H9 (cell line): ENCODE measurements around the gene CTNNAL1. TPM values are rescaled to one million over a fixed set of nuclear protein-coding genes. Genes with fewer than 3 reads are reported as not detected.

Experiments used
- DNase-seq: peaks from one replicate; pipeline ENCODE4 v3.0.0-alpha.2; 2017
- H2AFZ ChIP-seq: one replicate; pipeline ENCODE4 v1.6.1; 2013; ENCODE audit warnings: mild to moderate bottlenecking, low read length, control low read depth, moderate library complexity
- H2AK5ac ChIP-seq: 2 replicates; pipeline ENCODE4 v1.6.1; 2013; ENCODE audit warnings: low read length, control low read depth, mixed read lengths; ENCODE audit not compliant: insufficient read length
- H2BK120ac ChIP-seq: one replicate; pipeline ENCODE4 v1.6.1; 2013; ENCODE audit warnings: low read depth, mild to moderate bottlenecking, low read length, control low read depth, inconsistent platforms; ENCODE audit not compliant: poor library complexity, severe bottlenecking
- H2BK12ac ChIP-seq: 2 replicates; pipeline ENCODE4 v1.6.1; 2013; ENCODE audit warnings: low read length, control low read depth, mixed read lengths, low read depth; ENCODE audit not compliant: insufficient read length
- H2BK15ac ChIP-seq: 2 replicates; pipeline ENCODE4 v1.6.1; 2013; ENCODE audit warnings: low read depth, low read length, control low read depth
- H2BK20ac ChIP-seq: one replicate; pipeline ENCODE4 v1.6.1; 2013; ENCODE audit warnings: low read depth, mild to moderate bottlenecking, low read length, control low read depth, inconsistent platforms; ENCODE audit not compliant: poor library complexity, severe bottlenecking
- H2BK5ac ChIP-seq: 2 replicates; pipeline ENCODE4 v1.6.1; 2013; ENCODE audit warnings: low read length, control low read depth, mixed read lengths; ENCODE audit not compliant: insufficient read length
- H3K14ac ChIP-seq: 2 replicates; pipeline ENCODE4 v1.6.1; 2013; ENCODE audit warnings: low read length, control low read depth; ENCODE audit not compliant: insufficient read depth
- H3K18ac ChIP-seq: 2 replicates; pipeline ENCODE4 v1.6.1; 2013; ENCODE audit warnings: low read depth, mild to moderate bottlenecking, mixed read lengths, low read length, control low read depth; ENCODE audit not compliant: insufficient read length
- H3K23ac ChIP-seq: 2 replicates; pipeline ENCODE4 v1.6.1; 2013; ENCODE audit warnings: low read length, control low read depth, mixed read lengths, low read depth; ENCODE audit not compliant: insufficient read length
- H3K23me2 ChIP-seq: 2 replicates; pipeline ENCODE4 v1.6.1; 2013; ENCODE audit warnings: low read depth, mild to moderate bottlenecking, mixed read lengths, low read length, control low read depth; ENCODE audit not compliant: insufficient read length, poor library complexity, severe bottlenecking
- H3K27ac ChIP-seq: 2 replicates; pipeline ENCODE4 v1.5.1; 2013; ENCODE audit warnings: low read length, control low read depth, mixed read lengths, low read depth; ENCODE audit not compliant: insufficient read length
- H3K27me3 ChIP-seq: 2 replicates; pipeline ENCODE4 v1.6.1; 2013; ENCODE audit warnings: low read length, control low read depth, inconsistent platforms; ENCODE audit not compliant: insufficient read depth
- H3K4ac ChIP-seq: 2 replicates; pipeline ENCODE4 v1.6.1; 2013; ENCODE audit warnings: low read depth, mild to moderate bottlenecking, control low read depth, inconsistent platforms, low read length, moderate library complexity
- H3K4me1 ChIP-seq: 2 replicates; pipeline ENCODE4 v1.6.1; 2013; ENCODE audit warnings: low read length, control low read depth, inconsistent platforms; ENCODE audit not compliant: insufficient read depth
- H3K4me2 ChIP-seq: 2 replicates; pipeline ENCODE4 v1.6.1; 2013; ENCODE audit warnings: low read length, control low read depth, mixed read lengths; ENCODE audit not compliant: insufficient read length, insufficient read depth
- H3K56ac ChIP-seq: 2 replicates; pipeline ENCODE4 v1.6.1; 2013; ENCODE audit warnings: low read depth, mild to moderate bottlenecking, mixed read lengths, low read length, control low read depth; ENCODE audit not compliant: insufficient read length
- H3K79me1 ChIP-seq: 2 replicates; pipeline ENCODE4 v1.6.1; 2013; ENCODE audit warnings: low read depth, mild to moderate bottlenecking, moderate library complexity, low read length, control low read depth, inconsistent platforms; ENCODE audit not compliant: insufficient read depth, poor library complexity, severe bottlenecking
- H3K79me2 ChIP-seq: 2 replicates; pipeline ENCODE4 v1.6.1; 2013; ENCODE audit warnings: low read length, control low read depth, inconsistent platforms; ENCODE audit not compliant: insufficient read depth
- H3K9ac ChIP-seq: 2 replicates; pipeline ENCODE4 v1.6.1; 2013; ENCODE audit warnings: low read length, control low read depth, mixed read lengths; ENCODE audit not compliant: insufficient read length; ENCODE audit errors: extremely low read depth
- H3K9me3 ChIP-seq: one replicate; pipeline ENCODE4 v1.6.1; 2013; ENCODE audit warnings: low read depth, low read length, inconsistent platforms; ENCODE audit not compliant: control insufficient read depth
- H3T11ph ChIP-seq: one replicate; pipeline ENCODE4 v1.6.1; 2013; ENCODE audit warnings: mild to moderate bottlenecking, low read length, control low read depth, inconsistent platforms
- H4K20me1 ChIP-seq: one replicate; pipeline ENCODE4 v1.6.1; 2013; ENCODE audit not compliant: control insufficient read depth, insufficient read length, insufficient read depth
- H4K5ac ChIP-seq: 2 replicates; pipeline ENCODE4 v1.6.1; 2013; ENCODE audit warnings: low read depth, mild to moderate bottlenecking, mixed read lengths, low read length, control low read depth; ENCODE audit not compliant: insufficient read length
- H4K8ac ChIP-seq: replicated peaks from 2 replicates; pipeline ENCODE4 v1.6.1; 2013; ENCODE audit warnings: low read length, control low read depth, mixed read lengths, low read depth; ENCODE audit not compliant: insufficient read length
- H4K91ac ChIP-seq: 2 replicates; pipeline ENCODE4 v1.6.1; 2013; ENCODE audit warnings: low read depth, mild to moderate bottlenecking, moderate library complexity, mixed read lengths, low read length, control low read depth; ENCODE audit not compliant: insufficient read length
- H3K27ac Mint-ChIP-seq, 3 experiments: 2 replicates in 2 of 3; 3 replicates in 1 of 3; pipeline ENCODE4 v1.8.0; 2020 to 2021; ENCODE audit warnings: mixed read lengths in 3 of 3, mild to moderate bottlenecking in 1 of 3, moderate library complexity in 1 of 3
- H3K27me3 Mint-ChIP-seq: 2 replicates; pipeline ENCODE4 v1.8.0; 2021; ENCODE audit warnings: low read depth, mild to moderate bottlenecking, moderate library complexity, mixed read lengths
- H3K36me3 Mint-ChIP-seq, 3 experiments: 2 replicates in 2 of 3; 3 replicates in 1 of 3; pipeline ENCODE4 v1.8.0; 2020 to 2021; ENCODE audit warnings: low read depth in 3 of 3, mixed read lengths in 3 of 3; ENCODE audit not compliant: insufficient read depth in 1 of 3
- H3K4me1 Mint-ChIP-seq, 2 experiments: 2 replicates each; pipeline ENCODE4 v1.8.0; 2020; ENCODE audit warnings: mixed read lengths in 2 of 2
- H3K4me3 Mint-ChIP-seq, 2 experiments: 2 replicates in 1 of 2; 3 replicates in 1 of 2; pipeline ENCODE4 v1.8.0; 2020 to 2021; ENCODE audit warnings: mild to moderate bottlenecking in 2 of 2, mixed read lengths in 2 of 2, moderate library complexity in 1 of 2
- H3K9me3 Mint-ChIP-seq, 2 experiments: 2 replicates in 1 of 2; 3 replicates in 1 of 2; pipeline ENCODE4 v1.8.0; 2020; ENCODE audit warnings: mild to moderate bottlenecking in 2 of 2, mixed read lengths in 2 of 2, moderate library complexity in 1 of 2
- CTCF ChIP-seq: fragments of 200-600 bp; sonication (generic); conservative IDR thresholded peaks from 3 replicates; pipeline ENCODE4 v1.8.0; 2021; ENCODE audit warnings: antibody characterized with exemption, mild to moderate bottlenecking
- WGBS: extraction: QIAGEN DNeasy Blood & Tissue Kit; methylation state at CpG from one replicate; pipeline ENCODE4 v1.1.7; 2013; ENCODE audit warnings: missing lambda C conversion rate, low lambda C conversion rate, mixed read lengths; ENCODE audit not compliant: insufficient read length; ENCODE audit errors: extremely low coverage; 5-methylcytosine and 5-hydroxymethylcytosine counted together
- total RNA-seq: library from RNA; stranded (reverse); gene quantifications from 2 replicates; pipeline ENCODE4 v1.2.1, GENCODE V29; 2021

Gene CTNNAL1
- total RNA-seq, 1 experiment from 2014 or later, result 52.9 TPM

- Histone ChIP-seq H3K23ac (no peak overlapping the region), H3T11ph (no peak overlapping the region), H4K5ac (no peak overlapping the region), H2BK20ac (no peak overlapping the region), H3K79me2 (no peaks in the 10 kb centered on the region), H4K8ac (no peak overlapping the region), H3K14ac (no peak overlapping the region), H3K23me2 (no peaks in the 10 kb centered on the region), H2BK120ac (no peak overlapping the region), H4K91ac (no peak overlapping the region), H3K18ac (no peak overlapping the region), H3K9ac (no peak overlapping the region), H2BK15ac (no peak overlapping the region), H2BK5ac (no peak overlapping the region), H3K4me1 (no peaks in the 10 kb centered on the region), H3K9me3 (no peaks in the 10 kb centered on the region), H4K20me1 (no peaks in the 10 kb centered on the region), H3K27ac (no peak overlapping the region), H3K56ac (no peak overlapping the region), H2AFZ (no peak overlapping the region), H2AK5ac (no peak overlapping the region), H2BK12ac (no peak overlapping the region), H3K79me1 (no peaks in the 10 kb centered on the region), H3K4ac (no peak overlapping the region), H3K4me2 (no peak overlapping the region), H3K27me3 (no peaks in the 10 kb centered on the region)
- no peaks in the 10 kb centered on the region for H3K4me1 Mint-ChIP-seq
- no peak for DNase-seq
- H3K9me3 Mint-ChIP-seq, result no peaks in the 10 kb centered on the region
- no peak overlapping the region for H3K27ac Mint-ChIP-seq
- H3K36me3 Mint-ChIP-seq, result peaks cover 0 to 9% (median 6%) of the 10 kb centered on the region in 3 experiments; a peak in 6 of 7 replicates
- TF ChIP-seq CTCF, result no peak
- H3K27me3 Mint-ChIP-seq, result no peaks in the 10 kb centered on the region
- no peak overlapping the region for H3K4me3 Mint-ChIP-seq
- WGBS, result no CpG with 5 or more reads among the region's 6 CpGs
These were observed 53.0 kb downstream of the CTNNAL1 start for GRCh38 chr9:108960331-108960730.
